ENCODE results near the gene HOXA1.

Gene HOXA1

DNA sequence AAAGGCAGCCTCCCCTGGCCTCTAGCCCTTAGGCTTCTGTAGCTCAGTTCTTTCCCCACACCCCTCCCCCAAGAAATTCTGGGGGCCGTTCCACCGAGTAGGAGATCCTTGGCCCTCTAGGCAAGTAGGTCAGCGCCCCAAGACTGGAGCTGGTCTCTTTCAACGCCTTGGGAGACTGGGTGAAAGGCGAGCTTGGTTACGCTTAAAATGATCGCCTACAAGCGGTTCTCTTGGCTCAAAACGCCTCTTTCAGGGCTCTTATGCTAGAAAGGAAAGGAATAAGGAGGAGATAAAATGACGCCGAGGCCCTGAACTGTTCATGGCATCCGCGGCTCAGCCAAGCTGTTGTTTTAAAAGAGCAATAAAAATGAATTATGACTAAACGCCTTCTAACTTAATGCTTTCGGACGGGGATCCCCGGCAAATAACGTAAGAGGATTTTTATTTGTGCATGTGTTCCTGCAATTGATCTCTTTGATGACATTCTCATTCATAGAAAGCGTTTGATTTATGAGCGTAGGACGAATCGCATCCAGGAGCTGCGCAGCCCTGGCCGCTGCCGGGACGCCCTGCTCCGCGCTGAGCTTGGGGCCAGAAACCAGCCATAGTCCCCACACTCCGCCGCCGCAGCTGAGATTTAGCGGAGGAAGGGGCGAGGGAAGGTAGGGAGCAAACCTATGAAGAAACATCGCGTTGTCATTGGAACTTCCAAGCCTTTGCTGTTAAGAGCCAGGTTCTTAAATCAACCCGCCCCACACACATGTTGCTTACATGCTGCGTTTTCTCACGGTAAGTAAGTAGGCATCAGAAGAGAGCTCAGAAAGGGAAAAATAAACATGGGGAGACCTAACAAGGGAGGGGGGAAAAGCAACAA lies 3.0 kb upstream of the HOXA1 start:
- Histone ChIP-seq H3K36me3 (ENCODE audit: control insufficient read depth, insufficient read depth, low read length) (no peaks in the 10 kb centered on the region), H3K79me2 (no peaks in the 10 kb centered on the region), H3K27ac (peak overlapping the region; percentile 24), H3K9me3 (ENCODE audit: control insufficient read depth, low read length) (no peaks in the 10 kb centered on the region), H3K9ac (no peak overlapping the region), H2AFZ (no peak overlapping the region), H3K4me3 (ENCODE audit: low read depth, low read length) (peak overlapping the region; percentile 97), H3K4me2 (ENCODE audit: low read length) (peak overlapping the region; percentile 86), H3K27me3 (ENCODE audit: control insufficient read depth, insufficient read depth, low read length) (no peaks in the 10 kb centered on the region), H3K4me1 (no peaks in the 10 kb centered on the region)
- TF ChIP-seq, protein P1, sequence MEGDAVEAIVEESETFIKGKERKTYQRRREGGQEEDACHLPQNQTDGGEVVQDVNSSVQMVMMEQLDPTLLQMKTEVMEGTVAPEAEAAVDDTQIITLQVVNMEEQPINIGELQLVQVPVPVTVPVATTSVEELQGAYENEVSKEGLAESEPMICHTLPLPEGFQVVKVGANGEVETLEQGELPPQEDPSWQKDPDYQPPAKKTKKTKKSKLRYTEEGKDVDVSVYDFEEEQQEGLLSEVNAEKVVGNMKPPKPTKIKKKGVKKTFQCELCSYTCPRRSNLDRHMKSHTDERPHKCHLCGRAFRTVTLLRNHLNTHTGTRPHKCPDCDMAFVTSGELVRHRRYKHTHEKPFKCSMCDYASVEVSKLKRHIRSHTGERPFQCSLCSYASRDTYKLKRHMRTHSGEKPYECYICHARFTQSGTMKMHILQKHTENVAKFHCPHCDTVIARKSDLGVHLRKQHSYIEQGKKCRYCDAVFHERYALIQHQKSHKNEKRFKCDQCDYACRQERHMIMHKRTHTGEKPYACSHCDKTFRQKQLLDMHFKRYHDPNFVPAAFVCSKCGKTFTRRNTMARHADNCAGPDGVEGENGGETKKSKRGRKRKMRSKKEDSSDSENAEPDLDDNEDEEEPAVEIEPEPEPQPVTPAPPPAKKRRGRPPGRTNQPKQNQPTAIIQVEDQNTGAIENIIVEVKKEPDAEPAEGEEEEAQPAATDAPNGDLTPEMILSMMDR (IDR thresholded peaks at IDR 0.05): no peak

DNA sequence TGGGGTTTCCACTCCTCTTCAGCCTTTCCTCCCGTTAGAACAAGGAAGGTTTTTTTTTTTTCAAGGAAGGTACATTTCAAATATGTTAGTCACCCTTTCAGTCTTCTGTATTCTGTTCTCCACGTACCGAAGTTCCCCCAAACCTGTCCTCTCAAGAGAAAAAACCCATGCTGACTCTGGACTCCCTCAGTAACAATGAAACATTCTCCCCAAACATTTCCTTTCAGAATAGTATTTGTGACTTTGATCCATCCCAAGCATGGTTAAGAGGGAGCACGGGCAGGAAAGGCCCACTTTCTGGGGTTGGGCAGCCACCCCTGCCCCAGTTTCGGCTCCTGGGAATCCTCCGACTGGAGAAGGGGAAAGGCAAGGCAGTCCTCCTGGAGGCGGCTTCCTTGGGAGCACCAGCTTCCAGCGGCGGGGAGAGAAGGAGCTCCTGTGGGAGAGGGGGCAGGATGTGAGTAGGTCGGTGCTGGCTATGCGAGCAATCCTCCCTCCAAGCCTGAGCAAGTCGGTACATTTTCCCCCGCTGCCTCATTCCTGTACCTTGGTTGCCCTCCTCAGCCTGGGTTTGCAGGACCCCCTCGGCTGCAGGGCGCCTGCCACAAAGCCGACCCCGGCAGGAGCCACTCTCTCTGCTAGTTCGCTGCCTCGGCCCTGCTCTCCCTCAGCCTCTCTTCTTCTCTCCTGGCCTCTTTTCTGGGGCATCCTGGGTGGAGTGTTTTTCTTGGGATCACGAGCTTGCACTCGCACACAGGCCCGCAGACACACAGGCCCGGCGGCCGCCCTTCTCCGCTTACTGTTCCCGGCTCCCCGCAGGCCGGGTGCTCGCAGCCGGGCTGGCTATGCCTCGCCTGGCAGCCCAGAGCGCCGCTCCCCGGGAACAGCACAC lies 2.1 kb upstream of the HOXA1 start:
- Histone ChIP-seq H3K4me3 (ENCODE audit: low read depth, low read length) (peak overlapping the region; percentile 97), H3K27me3 (ENCODE audit: control insufficient read depth, insufficient read depth, low read length) (no peaks in the 10 kb centered on the region), H3K4me2 (ENCODE audit: low read length) (peak overlapping the region; percentile 86), H3K79me2 (no peaks in the 10 kb centered on the region), H3K9me3 (ENCODE audit: control insufficient read depth, low read length) (no peaks in the 10 kb centered on the region), H3K4me1 (no peaks in the 10 kb centered on the region), H2AFZ (no peak overlapping the region), H3K36me3 (ENCODE audit: control insufficient read depth, insufficient read depth, low read length) (no peaks in the 10 kb centered on the region), H3K27ac (no peak overlapping the region), H3K9ac (no peak overlapping the region)
- TF ChIP-seq, protein P1 (IDR thresholded peaks at IDR 0.05): no peak

DNA sequence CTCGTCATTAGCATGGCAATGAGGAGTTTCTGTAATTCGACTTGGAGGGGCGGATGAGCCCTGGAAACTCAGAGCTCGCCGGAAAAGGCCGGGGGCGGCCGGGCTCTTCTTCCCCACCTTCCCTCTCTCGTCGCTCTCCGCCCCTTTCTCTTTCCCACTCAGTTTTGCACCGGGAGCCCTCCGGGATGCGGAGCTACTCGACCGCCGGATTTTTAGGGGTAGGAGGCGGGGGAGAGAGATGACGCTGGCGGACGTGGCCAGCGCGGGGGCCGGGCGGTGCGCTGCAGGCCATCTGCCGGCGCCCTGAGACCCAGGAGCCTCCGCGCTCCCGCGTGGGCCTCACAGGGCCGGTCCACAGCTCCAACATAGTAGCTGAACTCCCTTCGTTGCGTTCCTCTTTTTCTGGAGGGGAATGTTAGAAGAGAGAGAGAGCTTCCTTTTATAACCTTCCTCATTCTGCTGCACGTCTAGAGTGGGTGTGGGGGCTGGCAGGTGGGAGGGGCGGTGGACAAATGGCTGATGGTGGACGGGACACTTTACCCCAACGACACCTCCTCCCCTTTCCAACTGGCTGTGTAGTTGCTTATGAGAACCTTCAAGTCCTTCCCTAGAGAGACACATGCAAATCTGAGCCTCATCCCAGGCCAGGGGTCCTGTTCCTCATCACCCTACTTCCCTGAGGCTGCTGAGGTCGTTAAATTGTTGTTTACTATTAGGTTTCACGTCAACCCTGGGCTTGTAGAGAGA lies 1.1 kb upstream of the HOXA1 start:
- Histone ChIP-seq H3K27ac (peak overlapping the region; percentile 52), H3K27me3 (ENCODE audit: control insufficient read depth, insufficient read depth, low read length) (no peaks in the 10 kb centered on the region), H3K79me2 (no peaks in the 10 kb centered on the region), H3K9ac (no peak overlapping the region), H2AFZ (peak overlapping the region; percentile 94), H3K4me1 (no peaks in the 10 kb centered on the region), H3K4me2 (ENCODE audit: low read length) (peak overlapping the region; percentile 86), H3K36me3 (ENCODE audit: control insufficient read depth, insufficient read depth, low read length) (no peaks in the 10 kb centered on the region), H3K9me3 (ENCODE audit: control insufficient read depth, low read length) (no peaks in the 10 kb centered on the region), H3K4me3 (ENCODE audit: low read depth, low read length) (peak overlapping the region; percentile 97)
- TF ChIP-seq, protein P1 (IDR thresholded peaks at IDR 0.05): no peak

DNA sequence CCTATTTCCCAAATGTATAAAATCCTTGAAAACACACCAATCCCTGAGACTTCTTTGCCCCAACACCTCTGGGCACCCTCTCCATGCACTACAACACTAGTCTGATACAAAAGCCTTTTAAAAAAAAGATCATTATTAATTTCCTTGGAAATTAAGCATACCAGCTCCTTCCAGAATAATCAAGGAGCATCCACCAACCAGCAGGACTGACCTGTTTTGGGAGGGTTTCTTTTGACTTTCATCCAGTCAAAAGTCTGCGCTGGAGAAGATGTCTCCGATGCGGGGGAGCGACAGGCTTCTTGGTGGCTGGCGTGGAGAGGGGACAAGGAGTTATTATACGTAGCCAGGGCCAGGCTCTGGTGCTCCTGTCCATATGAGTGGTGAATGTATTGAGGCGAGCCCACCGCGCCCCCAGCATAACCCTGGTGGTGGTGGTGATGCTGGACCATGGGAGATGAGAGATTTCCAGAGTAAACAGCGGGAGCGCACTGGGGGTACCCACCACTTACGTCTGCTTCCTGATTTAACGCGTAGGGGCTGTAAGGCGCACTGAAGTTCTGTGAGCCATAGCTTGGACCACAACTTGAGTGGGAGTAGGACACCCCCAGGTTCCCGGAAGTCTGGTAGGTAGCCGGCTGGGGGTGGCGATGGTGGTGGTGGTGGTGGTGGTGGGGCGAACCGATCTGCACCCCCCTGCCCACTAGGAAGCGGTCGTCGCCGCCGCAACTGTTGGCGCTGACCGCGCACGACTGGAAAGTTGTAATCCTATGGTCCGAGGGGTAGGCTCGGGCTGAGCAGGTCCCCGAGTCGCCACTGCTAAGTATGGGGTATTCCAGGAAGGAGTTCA lies 527 bp downstream of the HOXA1 start:
- no peaks in the 10 kb centered on the region for H3K36me3 ChIP-seq (ENCODE audit: control insufficient read depth, insufficient read depth, low read length)
- peak overlapping the region; percentile 97 for H3K4me3 ChIP-seq (ENCODE audit: low read depth, low read length)
- no peaks in the 10 kb centered on the region for H3K4me1 ChIP-seq
- no peak overlapping the region for H3K9ac ChIP-seq
- H3K27me3 ChIP-seq (ENCODE audit: control insufficient read depth, insufficient read depth, low read length): no peaks in the 10 kb centered on the region
- peak overlapping the region; percentile 86 for H3K4me2 ChIP-seq (ENCODE audit: low read length)
- TF ChIP-seq, protein P1 (IDR thresholded peaks at IDR 0.05): no peak
- H3K27ac ChIP-seq: no peak overlapping the region
- H3K79me2 ChIP-seq: no peaks in the 10 kb centered on the region
- no peaks in the 10 kb centered on the region for H3K9me3 ChIP-seq (ENCODE audit: control insufficient read depth, low read length)
- peak overlapping the region; percentile 77 for H2AFZ ChIP-seq

Data from parathyroid adenoma (tissue), 2 donors.